GM12878 (cell line): Measurements from ENCODE around the gene MARVELD2. TPM values are rescaled to one million over a fixed set of nuclear protein-coding genes. Genes with fewer than 3 reads are reported as not detected.

Source experiments
- DPF2 ChIP-seq: fragments of 450-650 bp; IDR thresholded peaks from 2 replicates; pipeline ENCODE4 v1.6.1; 2017; ENCODE audit warnings: mild to moderate bottlenecking
- EGR1 ChIP-seq, 2 experiments: IDR thresholded peaks; 1 replicate in 1 of 2; 2 replicates in 1 of 2; pipeline ENCODE4 v1.6.1; 2011 to 2012; ENCODE audit warnings: low read depth in 2 of 2, low read length in 2 of 2, borderline replicate concordance in 1 of 2, mild to moderate bottlenecking in 1 of 2, moderate library complexity in 1 of 2
- HDAC6 ChIP-seq: fragments of 200-600 bp; sonication (generic); IDR thresholded peaks from one replicate; pipeline ENCODE4 v1.8.0; 2017; ENCODE audit warnings: antibody characterized with exemption; ENCODE audit not compliant: unreplicated experiment
- IRF4 ChIP-seq: IDR thresholded peaks from 2 replicates; pipeline ENCODE4 v1.6.1; 2011; ENCODE audit warnings: low read depth, low read length
- NFYB ChIP-seq: IDR thresholded peaks from 2 replicates; pipeline ENCODE4 v1.6.1; 2011; ENCODE audit warnings: low read depth, mild to moderate bottlenecking, low read length, improper control_type of control experiment, moderate library complexity; ENCODE audit not compliant: insufficient read depth
- NR2C2 ChIP-seq: IDR thresholded peaks from 2 replicates; pipeline ENCODE4 v1.6.1; 2011; ENCODE audit warnings: borderline replicate concordance, low read depth; ENCODE audit not compliant: control insufficient read depth, insufficient read length
- RAD51 ChIP-seq: fragments of 450-650 bp; IDR thresholded peaks from 2 replicates; pipeline ENCODE4 v1.6.1; 2016; ENCODE audit warnings: moderate library complexity, mild to moderate bottlenecking, inconsistent platforms
- SMARCA5 ChIP-seq: fragments of 450-650 bp; IDR thresholded peaks from 2 replicates; pipeline ENCODE4 v1.6.1; 2017; ENCODE audit warnings: mild to moderate bottlenecking
- ZSCAN29 ChIP-seq: fragments of 450-650 bp; IDR thresholded peaks from 2 replicates; pipeline ENCODE4 v1.6.1; 2017; ENCODE audit warnings: mild to moderate bottlenecking, moderate library complexity
- polyA plus RNA-seq, 11 experiments: library from polyadenylated mRNA; depleted of rRNA in 4 of 11; unstranded in 6 of 11; stranded (reverse) in 5 of 11; fragments of >200 nt; fragmentation: Nextera tagmentation in 4 of 11; fragmentation: Illumina TruSeq in 1 of 11; extraction: Ambion mirVana in 4 of 11; extraction: Trizol in 1 of 11; gene quantifications; 1 replicate in 1 of 11; 2 replicates in 10 of 11; pipeline versions ENCODE4 v1.2.1 to v1.2.3, GENCODE V29; 2011 to 2016; ENCODE audit warnings: inconsistent platforms in 2 of 11, missing spikeins in 2 of 11, low read depth in 1 of 11
- small RNA-seq: library from RNA; depleted of rRNA; stranded (forward); fragments of <200 nt; gene quantifications from one replicate; pipeline ENCODE3, GENCODE V24; 2014
- total RNA-seq, 4 experiments: library from RNA; depleted of rRNA in 3 of 4; stranded (reverse); fragments of >200 nt in 3 of 4; fragmentation: Illumina TruSeq in 1 of 4; extraction: Trizol in 1 of 4; gene quantifications; 2 replicates each; pipeline versions ENCODE4 v1.2.1 to v1.2.3, GENCODE V29; 2013 to 2021
- TF ChIP-seq, protein P1 (sequence below): IDR thresholded peaks from 2 replicates; pipeline ENCODE4 v1.6.1; 2011; ENCODE audit warnings: low read depth, low read length, improper control_type of control experiment, borderline replicate concordance
- TF ChIP-seq, protein P2 (sequence below), 3 experiments: IDR thresholded peaks in 2 of 3; conservative IDR thresholded peaks in 1 of 3; 2 replicates each; pipeline ENCODE4 v1.5.1; 2011; ENCODE audit warnings: low read depth in 3 of 3, low read length in 3 of 3, mild to moderate bottlenecking in 3 of 3, control low read depth in 2 of 3, moderate library complexity in 2 of 3, inconsistent platforms in 1 of 3, mixed read lengths in 1 of 3; ENCODE audit not compliant: control insufficient read depth in 2 of 3, insufficient read depth in 1 of 3; ENCODE audit errors: extremely low read depth in 1 of 3
- TF ChIP-seq, protein P3 (sequence below): IDR thresholded peaks from 2 replicates; pipeline ENCODE4 v1.6.1; 2012; ENCODE audit warnings: mild to moderate bottlenecking, low read depth, low read length

The MARVELD2 gene
- total and polyA plus RNA-seq, 10 of the 15 experiments (the other 5 are each of a cell fraction or from before 2014, with no cell fraction given): 0.37 to 6.2 (median 3.8) TPM

DNA sequence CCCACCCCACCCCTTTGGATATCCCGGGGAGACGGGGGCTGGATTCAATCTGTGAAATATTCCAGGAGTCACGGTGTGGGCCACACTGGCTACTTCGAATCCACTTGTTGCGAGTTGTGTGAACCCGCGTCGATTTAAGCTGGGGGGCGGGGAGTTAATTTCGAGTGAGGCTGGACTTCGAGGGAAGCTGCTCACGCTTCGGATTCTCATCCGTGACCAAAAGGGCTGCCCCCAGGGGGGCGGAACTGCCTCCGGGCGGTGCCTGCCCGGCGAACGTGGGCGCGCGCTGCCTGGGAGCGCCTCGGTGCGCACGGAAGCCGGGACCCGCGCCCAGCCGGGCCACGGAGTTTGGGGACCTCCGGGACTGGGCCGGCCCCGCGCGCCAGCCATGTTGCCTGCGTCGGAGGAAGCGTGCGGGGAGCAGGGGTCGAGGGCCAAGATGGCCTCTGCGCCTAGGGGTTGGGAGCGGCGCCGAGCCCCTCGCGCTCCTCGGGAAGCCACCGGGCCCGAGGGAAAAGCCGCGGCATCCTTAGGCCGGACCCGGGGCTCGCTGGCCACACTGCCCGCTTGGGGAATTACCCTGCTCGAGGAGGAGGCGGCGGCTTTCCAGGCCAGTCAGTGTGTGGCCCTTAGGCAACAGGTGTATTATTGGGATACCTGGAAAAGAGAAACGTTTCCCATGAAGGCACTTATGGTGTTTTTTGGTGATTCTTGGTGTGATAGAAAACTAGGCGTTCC lies 78.6 kb downstream of the MARVELD2 start (continued):
- TF ChIP-seq HDAC6 (peak; percentile 47), NR2C2 (no peak), NFYB (no peak), DPF2 (peak; percentile 37; the same call in 1 of the 2 replicates), ZSCAN29 (no peak), IRF4 (no peak), EGR1 (IDR thresholded peaks at IDR 0.05; ENCODE audit: borderline replicate concordance in 1 of 2, low read depth in 2 of 2, low read length in 2 of 2) (peak in 1 of 2 experiments; percentile 73; a peak in 1 of 3 replicates), RAD51 (no peak), SMARCA5 (0 out of 2 replicates have a peak, but pooled peaks have one; percentile 27)
- TF ChIP-seq, protein P1, sequence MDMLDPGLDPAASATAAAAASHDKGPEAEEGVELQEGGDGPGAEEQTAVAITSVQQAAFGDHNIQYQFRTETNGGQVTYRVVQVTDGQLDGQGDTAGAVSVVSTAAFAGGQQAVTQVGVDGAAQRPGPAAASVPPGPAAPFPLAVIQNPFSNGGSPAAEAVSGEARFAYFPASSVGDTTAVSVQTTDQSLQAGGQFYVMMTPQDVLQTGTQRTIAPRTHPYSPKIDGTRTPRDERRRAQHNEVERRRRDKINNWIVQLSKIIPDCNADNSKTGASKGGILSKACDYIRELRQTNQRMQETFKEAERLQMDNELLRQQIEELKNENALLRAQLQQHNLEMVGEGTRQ: no peak
- TF ChIP-seq, protein P2, sequence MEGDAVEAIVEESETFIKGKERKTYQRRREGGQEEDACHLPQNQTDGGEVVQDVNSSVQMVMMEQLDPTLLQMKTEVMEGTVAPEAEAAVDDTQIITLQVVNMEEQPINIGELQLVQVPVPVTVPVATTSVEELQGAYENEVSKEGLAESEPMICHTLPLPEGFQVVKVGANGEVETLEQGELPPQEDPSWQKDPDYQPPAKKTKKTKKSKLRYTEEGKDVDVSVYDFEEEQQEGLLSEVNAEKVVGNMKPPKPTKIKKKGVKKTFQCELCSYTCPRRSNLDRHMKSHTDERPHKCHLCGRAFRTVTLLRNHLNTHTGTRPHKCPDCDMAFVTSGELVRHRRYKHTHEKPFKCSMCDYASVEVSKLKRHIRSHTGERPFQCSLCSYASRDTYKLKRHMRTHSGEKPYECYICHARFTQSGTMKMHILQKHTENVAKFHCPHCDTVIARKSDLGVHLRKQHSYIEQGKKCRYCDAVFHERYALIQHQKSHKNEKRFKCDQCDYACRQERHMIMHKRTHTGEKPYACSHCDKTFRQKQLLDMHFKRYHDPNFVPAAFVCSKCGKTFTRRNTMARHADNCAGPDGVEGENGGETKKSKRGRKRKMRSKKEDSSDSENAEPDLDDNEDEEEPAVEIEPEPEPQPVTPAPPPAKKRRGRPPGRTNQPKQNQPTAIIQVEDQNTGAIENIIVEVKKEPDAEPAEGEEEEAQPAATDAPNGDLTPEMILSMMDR (IDR thresholded peaks at IDR 0.05 in 2 of 3, conservative IDR thresholded peaks at IDR 0.05 in 1 of 3; ENCODE audit: control insufficient read depth in 2 of 3, extremely low read depth in 1 of 3, insufficient read depth in 1 of 3, low read depth in 3 of 3, low read length in 3 of 3): no peak
- TF ChIP-seq, protein P3, sequence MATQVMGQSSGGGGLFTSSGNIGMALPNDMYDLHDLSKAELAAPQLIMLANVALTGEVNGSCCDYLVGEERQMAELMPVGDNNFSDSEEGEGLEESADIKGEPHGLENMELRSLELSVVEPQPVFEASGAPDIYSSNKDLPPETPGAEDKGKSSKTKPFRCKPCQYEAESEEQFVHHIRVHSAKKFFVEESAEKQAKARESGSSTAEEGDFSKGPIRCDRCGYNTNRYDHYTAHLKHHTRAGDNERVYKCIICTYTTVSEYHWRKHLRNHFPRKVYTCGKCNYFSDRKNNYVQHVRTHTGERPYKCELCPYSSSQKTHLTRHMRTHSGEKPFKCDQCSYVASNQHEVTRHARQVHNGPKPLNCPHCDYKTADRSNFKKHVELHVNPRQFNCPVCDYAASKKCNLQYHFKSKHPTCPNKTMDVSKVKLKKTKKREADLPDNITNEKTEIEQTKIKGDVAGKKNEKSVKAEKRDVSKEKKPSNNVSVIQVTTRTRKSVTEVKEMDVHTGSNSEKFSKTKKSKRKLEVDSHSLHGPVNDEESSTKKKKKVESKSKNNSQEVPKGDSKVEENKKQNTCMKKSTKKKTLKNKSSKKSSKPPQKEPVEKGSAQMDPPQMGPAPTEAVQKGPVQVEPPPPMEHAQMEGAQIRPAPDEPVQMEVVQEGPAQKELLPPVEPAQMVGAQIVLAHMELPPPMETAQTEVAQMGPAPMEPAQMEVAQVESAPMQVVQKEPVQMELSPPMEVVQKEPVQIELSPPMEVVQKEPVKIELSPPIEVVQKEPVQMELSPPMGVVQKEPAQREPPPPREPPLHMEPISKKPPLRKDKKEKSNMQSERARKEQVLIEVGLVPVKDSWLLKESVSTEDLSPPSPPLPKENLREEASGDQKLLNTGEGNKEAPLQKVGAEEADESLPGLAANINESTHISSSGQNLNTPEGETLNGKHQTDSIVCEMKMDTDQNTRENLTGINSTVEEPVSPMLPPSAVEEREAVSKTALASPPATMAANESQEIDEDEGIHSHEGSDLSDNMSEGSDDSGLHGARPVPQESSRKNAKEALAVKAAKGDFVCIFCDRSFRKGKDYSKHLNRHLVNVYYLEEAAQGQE: no peak

Small RNA genes within 50 kb of the gene (small RNA-seq; reads per million reads assigned to genes)
- gene RN7SL616P (not detected), gene RPS27P14 (not detected)

Other genes with a start within 250 kb of the MARVELD2 start
Only the 7 nearest of the 9 such genes appear.
- 39.6 and 51.0 TPM in 2 replicates for gene CDK7, start 180.2 kb upstream of the MARVELD2 start, total RNA-seq (2014; rRNA removed)
- gene CDK7, start 180.2 kb upstream of the MARVELD2 start, total RNA-seq (2014; rRNA removed; fragmentation: Illumina TruSeq; extraction: Trizol): 44.5 and 46.8 TPM in 2 replicates
- gene CDK7, start 180.2 kb upstream of the MARVELD2 start, total RNA-seq (2021): 26.0 and 27.0 TPM in 2 replicates
- 59.6 and 76.7 TPM in 2 replicates for gene CDK7, start 180.2 kb upstream of the MARVELD2 start, polyA plus RNA-seq (2011; rRNA removed)
- gene CDK7, start 180.2 kb upstream of the MARVELD2 start, polyA plus RNA-seq (2014; fragmentation: Illumina TruSeq; extraction: Trizol): 40.8 and 46.7 TPM in 2 replicates
- gene CDK7, start 180.2 kb upstream of the MARVELD2 start, polyA plus RNA-seq (2014; fragmentation: Nextera tagmentation; extraction: Ambion mirVana): 10 to 100 TPM; 80.3 to 93.9 TPM
- 41.4 and 44.8 TPM in 2 replicates for gene CDK7, start 180.2 kb upstream of the MARVELD2 start, polyA plus RNA-seq (2014; rRNA removed)
- gene CDK7, start 180.2 kb upstream of the MARVELD2 start, polyA plus RNA-seq (2016; fragmentation: Nextera tagmentation; extraction: Ambion mirVana): 10 to 100 TPM; 41.5 to 44.5 TPM
- 3.6 and 5.1 TPM in 2 replicates for gene CCDC125, start 82.3 kb upstream of the MARVELD2 start, total RNA-seq (2014; rRNA removed)
- gene CCDC125, start 82.3 kb upstream of the MARVELD2 start, total RNA-seq (2014; rRNA removed; fragmentation: Illumina TruSeq; extraction: Trizol): 11.0 and 12.3 TPM in 2 replicates
- 9.8 and 10.1 TPM in 2 replicates for gene CCDC125, start 82.3 kb upstream of the MARVELD2 start, total RNA-seq (2021)
- gene CCDC125, start 82.3 kb upstream of the MARVELD2 start, polyA plus RNA-seq (2011; rRNA removed): 6.6 and 9.9 TPM in 2 replicates
- gene CCDC125, start 82.3 kb upstream of the MARVELD2 start, polyA plus RNA-seq (2014; fragmentation: Illumina TruSeq; extraction: Trizol): 11.6 and 15.4 TPM in 2 replicates
- 1 to 10 TPM; 6.4 to 6.5 TPM for gene CCDC125, start 82.3 kb upstream of the MARVELD2 start, polyA plus RNA-seq (2014; fragmentation: Nextera tagmentation; extraction: Ambion mirVana)
- 7.3 and 8.2 TPM in 2 replicates for gene CCDC125, start 82.3 kb upstream of the MARVELD2 start, polyA plus RNA-seq (2014; rRNA removed)
- gene CCDC125, start 82.3 kb upstream of the MARVELD2 start, polyA plus RNA-seq (2016; fragmentation: Nextera tagmentation; extraction: Ambion mirVana): 1 to 10 TPM; 7.7 to 8.7 TPM
- 45.2 and 64.5 TPM in 2 replicates for gene AK6, start 45.6 kb upstream of the MARVELD2 start, total RNA-seq (2014; rRNA removed)
- gene AK6, start 45.6 kb upstream of the MARVELD2 start, total RNA-seq (2014; rRNA removed; fragmentation: Illumina TruSeq; extraction: Trizol): 62.6 and 64.5 TPM in 2 replicates
- gene AK6, start 45.6 kb upstream of the MARVELD2 start, total RNA-seq (2021): 50.7 and 53.5 TPM in 2 replicates
- gene AK6, start 45.6 kb upstream of the MARVELD2 start, polyA plus RNA-seq (2011; rRNA removed): 88.2 and 155 TPM in 2 replicates
- 72.7 and 84.7 TPM in 2 replicates for gene AK6, start 45.6 kb upstream of the MARVELD2 start, polyA plus RNA-seq (2014; fragmentation: Illumina TruSeq; extraction: Trizol)
- 100 to 1,000 TPM; 396 to 446 TPM for gene AK6, start 45.6 kb upstream of the MARVELD2 start, polyA plus RNA-seq (2014; fragmentation: Nextera tagmentation; extraction: Ambion mirVana)
- 85.0 and 94.3 TPM in 2 replicates for gene AK6, start 45.6 kb upstream of the MARVELD2 start, polyA plus RNA-seq (2014; rRNA removed)
- gene AK6, start 45.6 kb upstream of the MARVELD2 start, polyA plus RNA-seq (2016; fragmentation: Nextera tagmentation; extraction: Ambion mirVana): 100 to 1,000 TPM; 254 to 271 TPM
- gene TAF9, start 45.6 kb upstream of the MARVELD2 start, total RNA-seq (2014; rRNA removed): 96.0 and 106 TPM in 2 replicates
- 96.9 and 102 TPM in 2 replicates for gene TAF9, start 45.6 kb upstream of the MARVELD2 start, total RNA-seq (2014; rRNA removed; fragmentation: Illumina TruSeq; extraction: Trizol)
- gene TAF9, start 45.6 kb upstream of the MARVELD2 start, total RNA-seq (2021): 64.4 and 64.8 TPM in 2 replicates
- gene TAF9, start 45.6 kb upstream of the MARVELD2 start, polyA plus RNA-seq (2011; rRNA removed): 171 and 220 TPM in 2 replicates
- gene TAF9, start 45.6 kb upstream of the MARVELD2 start, polyA plus RNA-seq (2014; fragmentation: Illumina TruSeq; extraction: Trizol): 152 and 175 TPM in 2 replicates
- 100 to 1,000 TPM; 191 to 318 TPM for gene TAF9, start 45.6 kb upstream of the MARVELD2 start, polyA plus RNA-seq (2014; fragmentation: Nextera tagmentation; extraction: Ambion mirVana)
- 87.3 and 95.7 TPM in 2 replicates for gene TAF9, start 45.6 kb upstream of the MARVELD2 start, polyA plus RNA-seq (2014; rRNA removed)
- gene TAF9, start 45.6 kb upstream of the MARVELD2 start, polyA plus RNA-seq (2016; fragmentation: Nextera tagmentation; extraction: Ambion mirVana): 100 to 1,000 TPM; 149 to 165 TPM
- 34.9 and 44.7 TPM in 2 replicates for gene RAD17, start 45.3 kb upstream of the MARVELD2 start, total RNA-seq (2014; rRNA removed)
- gene RAD17, start 45.3 kb upstream of the MARVELD2 start, total RNA-seq (2014; rRNA removed; fragmentation: Illumina TruSeq; extraction: Trizol): 43.4 and 44.4 TPM in 2 replicates
- 32.7 and 35.9 TPM in 2 replicates for gene RAD17, start 45.3 kb upstream of the MARVELD2 start, total RNA-seq (2021)
- gene RAD17, start 45.3 kb upstream of the MARVELD2 start, polyA plus RNA-seq (2011; rRNA removed): 55.4 and 60.7 TPM in 2 replicates
- gene RAD17, start 45.3 kb upstream of the MARVELD2 start, polyA plus RNA-seq (2014; fragmentation: Illumina TruSeq; extraction: Trizol): 47.9 and 77.7 TPM in 2 replicates
- gene RAD17, start 45.3 kb upstream of the MARVELD2 start, polyA plus RNA-seq (2014; fragmentation: Nextera tagmentation; extraction: Ambion mirVana): 10 to 100 TPM; 23.9 to 30.8 TPM
- gene RAD17, start 45.3 kb upstream of the MARVELD2 start, polyA plus RNA-seq (2014; rRNA removed): 46.7 and 47.5 TPM in 2 replicates
- gene RAD17, start 45.3 kb upstream of the MARVELD2 start, polyA plus RNA-seq (2016; fragmentation: Nextera tagmentation; extraction: Ambion mirVana): 10 to 100 TPM; 43.9 to 46.6 TPM
- gene OCLN, start 77.7 kb downstream of the MARVELD2 start, total RNA-seq (2014; rRNA removed): 26.4 and 27.8 TPM in 2 replicates
- 26.5 and 28.3 TPM in 2 replicates for gene OCLN, start 77.7 kb downstream of the MARVELD2 start, total RNA-seq (2014; rRNA removed; fragmentation: Illumina TruSeq; extraction: Trizol)
- 25.6 and 26.6 TPM in 2 replicates for gene OCLN, start 77.7 kb downstream of the MARVELD2 start, total RNA-seq (2021)
- gene OCLN, start 77.7 kb downstream of the MARVELD2 start, polyA plus RNA-seq (2011; rRNA removed): 2.0 and 3.2 TPM in 2 replicates
- gene OCLN, start 77.7 kb downstream of the MARVELD2 start, polyA plus RNA-seq (2014; fragmentation: Illumina TruSeq; extraction: Trizol): 15.6 and 27.0 TPM in 2 replicates
- gene OCLN, start 77.7 kb downstream of the MARVELD2 start, polyA plus RNA-seq (2014; fragmentation: Nextera tagmentation; extraction: Ambion mirVana): 1 to 10 TPM; 4.7 to 8.9 TPM
- 17.4 and 17.8 TPM in 2 replicates for gene OCLN, start 77.7 kb downstream of the MARVELD2 start, polyA plus RNA-seq (2014; rRNA removed)
- gene OCLN, start 77.7 kb downstream of the MARVELD2 start, polyA plus RNA-seq (2016; fragmentation: Nextera tagmentation; extraction: Ambion mirVana): 10 to 100 TPM; 16.7 to 17.3 TPM
- gene GTF2H2C, start 145.1 kb downstream of the MARVELD2 start, total RNA-seq (2014; rRNA removed): 80.7 and 91.4 TPM in 2 replicates
- gene GTF2H2C, start 145.1 kb downstream of the MARVELD2 start, total RNA-seq (2014; rRNA removed; fragmentation: Illumina TruSeq; extraction: Trizol): 101 and 103 TPM in 2 replicates
- 55.1 and 55.6 TPM in 2 replicates for gene GTF2H2C, start 145.1 kb downstream of the MARVELD2 start, total RNA-seq (2021)
- 65.4 and 76.5 TPM in 2 replicates for gene GTF2H2C, start 145.1 kb downstream of the MARVELD2 start, polyA plus RNA-seq (2011; rRNA removed)
- gene GTF2H2C, start 145.1 kb downstream of the MARVELD2 start, polyA plus RNA-seq (2014; fragmentation: Illumina TruSeq; extraction: Trizol): 77.8 and 97.6 TPM in 2 replicates
- 10 to 100 TPM; 77.5 to 86.5 TPM for gene GTF2H2C, start 145.1 kb downstream of the MARVELD2 start, polyA plus RNA-seq (2014; fragmentation: Nextera tagmentation; extraction: Ambion mirVana)
- gene GTF2H2C, start 145.1 kb downstream of the MARVELD2 start, polyA plus RNA-seq (2014; rRNA removed): 57.7 and 58.7 TPM in 2 replicates
- 10 to 100 TPM; 80.1 to 81.3 TPM for gene GTF2H2C, start 145.1 kb downstream of the MARVELD2 start, polyA plus RNA-seq (2016; fragmentation: Nextera tagmentation; extraction: Ambion mirVana)